Lower leg skin (tissue), 4 donors: Measurements from ENCODE around the gene ZNF837. TPM values are rescaled to one million over a fixed set of nuclear protein-coding genes. Genes with fewer than 3 reads are reported as not detected.

Experiments used
- DNase-seq, 2 donors: peaks; one replicate each; pipeline ENCODE4 v3.0.0-alpha.2; 2019; ENCODE audit warnings: low spot score in 2 of 2
- H3K4me3 ChIP-seq: fragments of 200-600 bp; sonication (generic); 2 replicates; pipeline ENCODE4 v1.5.1; 2017; ENCODE audit warnings: mild to moderate bottlenecking, low read depth; ENCODE audit not compliant: poor library complexity, severe bottlenecking
- CTCF ChIP-seq, 3 donors: fragments of 450-650 bp; IDR thresholded peaks; one replicate each; pipeline ENCODE4 v1.5.1; 2016; ENCODE audit warnings: antibody characterized with exemption in 3 of 3, mild to moderate bottlenecking in 3 of 3, moderate library complexity in 2 of 3
- POLR2A ChIP-seq, 2 donors: fragments of 450-650 bp; IDR thresholded peaks; one replicate each; pipeline ENCODE4 v1.6.1; 2016 to 2017; ENCODE audit warnings: antibody characterized with exemption in 2 of 2, mild to moderate bottlenecking in 1 of 2, moderate library complexity in 1 of 2
- WGBS, 2 donors: methylation state at CpG; one replicate each; pipeline ENCODE4 v1.1.5; 2018; 5-methylcytosine and 5-hydroxymethylcytosine counted together
- intact Hi-C: fragments of 100-400 bp; cut with DNase I; formaldehyde crosslinking; loops from one replicate; pipeline ENCODE4 v1.15.0; 2023; ENCODE audit warnings: low total_unique reads
- total RNA-seq, 4 donors: library from RNA; depleted of rRNA; stranded (reverse); fragments of >200 nt; gene quantifications; one replicate each; pipeline ENCODE4 v1.1.0, GENCODE V29; 2016

ZNF837 gene
- total RNA-seq, 4 donors from 2014 or later = 4.7 to 12.0 (median 8.5) TPM

GRCh38 chr19:58367698-58368454, 13.0 kb downstream of the ZNF837 start:
- intact Hi-C loops = no loop called here
- DNase-seq = no peak
- TF ChIP-seq CTCF (IDR thresholded peaks at IDR 0.05) (no peak), POLR2A (IDR thresholded peaks at IDR 0.05) (no peak)
- 80 to 87% methylated on average over 50 to 103 of the region's 106 CpGs for WGBS, 2 donors
- H3K4me3 ChIP-seq = no peak overlapping the region

DNA sequence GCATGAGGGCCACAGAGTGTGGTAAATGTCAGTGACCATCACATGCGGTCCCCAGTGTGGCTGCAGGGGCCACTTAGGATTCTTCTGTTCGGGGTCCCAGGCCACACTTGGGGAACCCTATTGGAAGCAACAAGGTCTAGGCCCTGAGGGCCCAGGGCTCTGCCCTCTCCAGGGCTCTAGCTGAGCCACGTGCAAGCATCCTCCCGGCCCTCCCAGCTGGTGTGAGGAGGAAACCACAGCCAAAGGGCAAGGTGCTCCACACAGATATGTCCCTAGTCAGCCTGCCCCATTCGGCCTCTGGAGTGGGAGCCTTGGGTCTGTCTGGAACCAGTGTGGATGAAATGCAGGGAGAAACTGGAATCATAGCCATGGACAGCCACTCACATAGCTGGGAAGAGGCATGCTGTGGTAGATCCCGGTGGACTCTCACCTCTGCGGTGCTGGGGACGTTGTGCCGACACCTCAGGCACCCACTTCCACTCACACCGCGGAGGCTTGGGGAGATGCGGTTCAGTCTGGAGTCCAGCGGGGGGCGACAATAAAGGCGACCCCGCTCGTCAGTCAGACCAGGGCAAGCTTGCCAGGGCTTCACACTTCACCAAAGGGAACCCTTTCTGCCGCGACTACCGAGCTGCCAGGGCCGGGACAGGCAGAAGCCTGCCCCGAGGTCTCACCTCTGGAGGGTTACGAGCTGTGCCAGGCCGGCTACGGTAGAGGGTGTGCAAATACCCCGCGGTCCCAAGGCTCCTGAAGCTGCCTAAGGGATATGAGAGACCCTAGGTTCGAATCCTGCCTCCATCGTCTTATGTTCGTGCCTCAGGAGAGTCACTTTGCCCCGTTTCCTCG, 14.0 kb downstream of the ZNF837 start:
- WGBS, 2 donors = 88 to 90% methylated on average over 32 of the region's 32 CpGs
- no peak overlapping the region for H3K4me3 ChIP-seq
- DNase-seq = no peak
- TF ChIP-seq POLR2A (IDR thresholded peaks at IDR 0.05) = no peak
- TF ChIP-seq CTCF (IDR thresholded peaks at IDR 0.05) = no peak
- intact Hi-C loops = no loop called here

GRCh38 chr19:58364146-58364545, 16.7 kb downstream of the ZNF837 start:
- intact Hi-C loops = no loop called here
- WGBS, 2 donors = 79 to 82% methylated on average over 5 of the region's 5 CpGs

GRCh38 chr19:58362272-58362994, 18.4 kb downstream of the ZNF837 start, which contains the start of gene ZNF497:
TSS of gene ZNF497 (minus strand) at chr19:58362751. CDS start at chr19:58357635, 5,116 bp downstream.
- peak within 1 kb of the TSS; percentile 72 for H3K4me3 ChIP-seq
- WGBS, 2 donors = 0 to 1% methylated on average over 44 to 49 of the region's 74 CpGs
- TF ChIP-seq CTCF (IDR thresholded peaks at IDR 0.05) (no peak), POLR2A (IDR thresholded peaks at IDR 0.05) (no peak)
- intact Hi-C loops = no loop called here
- DNase-seq = peak; percentile 95 to 99

More at GRCh38 chr19:58364146-58364545, 16.7 kb downstream of the ZNF837 start:
- no peak for DNase-seq
- no peak for TF ChIP-seq CTCF (IDR thresholded peaks at IDR 0.05)
- TF ChIP-seq POLR2A (IDR thresholded peaks at IDR 0.05) = no peak
- no peak overlapping the region for H3K4me3 ChIP-seq

DNA sequence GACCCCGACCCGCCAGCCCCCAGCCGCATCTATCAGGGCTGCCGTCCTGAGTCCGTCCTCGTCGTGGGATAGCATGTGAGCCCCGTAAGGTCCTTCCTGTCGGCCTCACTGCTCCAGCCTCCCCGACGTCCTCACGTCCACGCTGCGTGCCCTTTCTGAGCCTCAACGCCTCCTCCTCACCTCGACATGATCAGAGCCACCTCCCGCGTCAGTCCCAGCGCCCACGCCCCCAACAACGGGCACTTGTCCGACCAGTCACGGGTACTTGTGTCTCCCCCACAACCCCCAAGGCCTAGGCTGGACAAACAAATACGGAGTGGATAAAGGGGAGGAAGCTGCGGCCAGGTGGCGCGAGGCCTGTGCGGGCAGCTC, 18.9 kb downstream of the ZNF837 start:
- H3K4me3 ChIP-seq = peak overlapping the region; percentile 72
- intact Hi-C loops = no loop called here
- no peak for TF ChIP-seq POLR2A (IDR thresholded peaks at IDR 0.05)
- TF ChIP-seq CTCF (IDR thresholded peaks at IDR 0.05) = no peak
- DNase-seq = peak in 1 of 2 donors; percentile 41
- 2 to 3% methylated on average over 28 of the region's 28 CpGs for WGBS, 2 donors
